Measurements from ENCODE around the gene PDE8A.

PDE8A gene, protein sequence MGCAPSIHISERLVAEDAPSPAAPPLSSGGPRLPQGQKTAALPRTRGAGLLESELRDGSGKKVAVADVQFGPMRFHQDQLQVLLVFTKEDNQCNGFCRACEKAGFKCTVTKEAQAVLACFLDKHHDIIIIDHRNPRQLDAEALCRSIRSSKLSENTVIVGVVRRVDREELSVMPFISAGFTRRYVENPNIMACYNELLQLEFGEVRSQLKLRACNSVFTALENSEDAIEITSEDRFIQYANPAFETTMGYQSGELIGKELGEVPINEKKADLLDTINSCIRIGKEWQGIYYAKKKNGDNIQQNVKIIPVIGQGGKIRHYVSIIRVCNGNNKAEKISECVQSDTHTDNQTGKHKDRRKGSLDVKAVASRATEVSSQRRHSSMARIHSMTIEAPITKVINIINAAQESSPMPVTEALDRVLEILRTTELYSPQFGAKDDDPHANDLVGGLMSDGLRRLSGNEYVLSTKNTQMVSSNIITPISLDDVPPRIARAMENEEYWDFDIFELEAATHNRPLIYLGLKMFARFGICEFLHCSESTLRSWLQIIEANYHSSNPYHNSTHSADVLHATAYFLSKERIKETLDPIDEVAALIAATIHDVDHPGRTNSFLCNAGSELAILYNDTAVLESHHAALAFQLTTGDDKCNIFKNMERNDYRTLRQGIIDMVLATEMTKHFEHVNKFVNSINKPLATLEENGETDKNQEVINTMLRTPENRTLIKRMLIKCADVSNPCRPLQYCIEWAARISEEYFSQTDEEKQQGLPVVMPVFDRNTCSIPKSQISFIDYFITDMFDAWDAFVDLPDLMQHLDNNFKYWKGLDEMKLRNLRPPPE

GRCh38 chr15:84981711-84982300, at the start of gene PDE8A:
Gene PDE8A, plus strand, starts transcription at chr15:84981856. Its CDS starts 307 bp downstream, at chr15:84982163.
- peak; percentile 56 for DNase-seq

DNA sequence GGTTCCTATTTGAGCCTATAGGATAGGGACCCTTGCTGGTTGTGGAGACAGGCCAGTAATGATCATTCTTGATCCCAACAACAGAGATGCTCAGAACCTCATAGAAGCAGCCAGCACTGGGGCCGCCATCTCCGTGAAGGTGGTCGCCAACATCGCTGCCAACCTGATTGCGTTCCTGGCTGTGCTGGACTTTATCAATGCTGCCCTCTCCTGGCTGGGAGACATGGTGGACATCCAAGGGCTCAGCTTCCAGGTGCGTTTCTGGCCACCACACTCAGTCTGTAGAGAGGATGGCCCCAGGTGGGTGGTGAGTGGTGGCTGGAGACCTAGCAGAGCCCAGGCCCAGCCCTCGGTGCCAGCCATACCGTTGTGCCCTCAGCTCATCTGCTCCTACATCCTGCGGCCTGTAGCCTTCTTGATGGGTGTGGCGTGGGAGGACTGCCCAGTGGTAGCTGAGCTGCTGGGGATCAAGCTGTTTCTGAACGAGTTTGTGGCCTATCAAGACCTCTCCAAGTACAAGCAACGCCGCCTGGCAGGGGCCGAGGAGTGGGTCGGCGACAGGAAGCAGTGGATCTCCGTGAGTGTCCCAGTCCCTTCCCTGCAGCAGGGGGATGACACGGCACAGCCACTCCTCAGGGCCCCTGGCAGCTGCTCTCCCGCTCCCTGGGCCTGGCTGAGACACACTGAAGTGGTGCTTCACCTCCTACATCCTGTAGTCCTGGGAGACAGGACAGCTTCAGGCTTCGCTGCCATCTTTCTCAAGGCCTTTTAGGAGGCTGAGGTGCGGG, 46.5 kb upstream of the PDE8A start:
- no peak for DNase-seq

DNA sequence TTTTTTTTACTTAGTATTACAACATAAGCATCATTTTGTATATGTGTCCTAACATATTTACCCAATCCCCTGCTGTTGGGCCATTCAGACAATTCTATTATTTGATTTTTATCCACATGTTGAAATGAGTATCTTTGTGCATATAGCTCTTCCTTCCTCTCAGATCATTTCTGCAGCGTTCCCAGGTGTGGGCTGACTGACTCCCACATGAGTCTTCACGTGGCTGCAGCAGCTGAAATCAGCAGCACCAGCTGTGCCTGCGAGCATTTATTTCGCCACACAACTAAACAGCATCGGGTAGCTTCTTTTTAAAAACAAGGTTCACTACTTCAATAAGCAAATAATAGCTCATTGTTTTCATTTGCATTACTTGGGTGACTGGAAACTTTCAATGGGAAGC, 44.5 kb upstream of the PDE8A start:
- DNase-seq = no peak

GRCh38 chr15:84938726-84939125, 42.9 kb upstream of the PDE8A start:
- DNase-seq = no peak

- no peak for DNase-seq
Observed at GRCh38 chr15:84940399-84940798, 41.3 kb upstream of the PDE8A start.

GRCh38 chr15:84942456-84942855, 39.2 kb upstream of the PDE8A start:
- no peak for DNase-seq

DNA sequence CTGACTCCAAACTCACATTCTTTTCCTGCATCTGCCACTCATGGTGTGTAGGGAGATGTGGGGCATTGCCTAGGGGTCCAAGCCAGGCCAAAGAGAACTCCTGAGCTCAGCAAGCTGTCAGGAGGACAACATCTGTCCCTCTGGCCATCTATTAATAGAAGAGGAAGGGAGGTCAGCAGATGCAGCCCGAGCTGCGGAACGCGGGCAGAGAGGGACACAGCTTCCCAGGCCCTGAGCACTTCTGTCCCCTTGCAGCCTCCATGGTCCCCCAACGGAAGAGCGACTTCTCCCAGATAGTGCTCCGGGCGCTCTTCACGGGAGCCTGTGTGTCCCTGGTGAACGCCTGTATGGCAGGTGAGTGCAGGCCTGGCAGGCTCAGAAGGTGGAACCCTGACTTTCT, 37.3 kb upstream of the PDE8A start:
- DNase-seq = no peak

- DNase-seq = no peak
Observed at GRCh38 chr15:84944861-84945260, 36.8 kb upstream of the PDE8A start.

- DNase-seq = no peak
Observed at GRCh38 chr15:84946772-84947489, 34.7 kb upstream of the PDE8A start.

DNA sequence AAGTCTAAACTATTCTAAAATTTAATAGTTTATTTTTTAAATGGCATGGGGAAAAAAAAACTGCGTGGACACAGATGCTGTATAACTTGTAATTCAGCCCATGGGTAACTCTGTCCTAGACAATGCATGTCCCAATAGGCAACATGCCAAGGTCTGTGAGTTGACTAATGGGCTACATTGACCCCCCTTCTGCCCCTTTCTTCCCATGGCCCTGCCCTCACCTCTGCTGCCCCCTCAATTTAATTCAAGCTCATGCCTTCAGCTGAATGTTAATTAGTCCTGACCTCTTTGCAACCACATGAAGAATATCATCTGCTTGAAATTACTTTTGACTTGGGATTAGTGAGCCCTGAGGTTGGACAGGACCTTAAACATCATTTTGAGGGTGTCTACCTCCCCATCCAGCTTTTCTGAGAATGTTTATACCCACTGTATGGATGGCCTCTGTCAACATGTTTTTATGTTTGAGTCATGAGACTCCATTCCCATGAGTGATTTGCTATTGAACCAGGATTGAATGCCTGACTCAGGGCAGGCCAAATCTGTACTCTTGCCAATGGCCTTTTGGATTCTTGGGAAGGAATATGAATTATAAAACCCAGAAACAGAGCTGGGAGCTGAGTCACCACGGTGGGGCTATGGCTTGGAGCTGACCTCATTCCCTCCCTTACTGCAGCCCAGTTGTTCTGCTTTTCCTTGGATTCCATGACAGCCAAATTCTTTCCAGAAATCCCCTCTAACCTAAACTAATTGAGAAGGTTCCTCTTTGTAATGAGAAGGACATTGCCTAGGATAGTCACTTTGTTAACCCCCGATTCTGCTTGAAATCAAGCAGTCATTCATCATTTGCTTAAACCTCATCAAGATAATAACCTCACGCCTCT, 33.5 kb upstream of the PDE8A start:
- DNase-seq = no peak

DNA sequence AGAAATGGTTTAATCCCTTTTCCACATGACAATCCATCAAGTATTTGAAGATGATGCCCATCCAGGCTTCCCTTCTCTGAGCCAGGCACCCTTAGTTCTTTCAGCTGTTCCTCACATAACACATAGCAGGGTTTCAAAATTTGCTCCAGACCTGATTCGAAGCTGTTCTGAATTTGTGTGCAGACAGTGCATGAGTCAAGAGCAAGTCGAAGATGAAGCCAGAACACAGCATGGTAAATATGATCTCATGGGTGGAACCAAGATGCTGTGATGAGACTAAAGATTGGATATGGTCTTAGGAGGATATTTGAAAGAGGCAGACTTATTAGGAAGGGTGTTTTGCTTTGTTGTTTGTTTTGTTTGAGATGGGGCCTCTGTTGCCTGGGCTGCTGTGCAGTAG, 32.6 kb upstream of the PDE8A start:
- no peak for DNase-seq

GRCh38 chr15:84949845-84950569, 31.6 kb upstream of the PDE8A start:
- no peak for DNase-seq

- DNase-seq = no peak
Observed at GRCh38 chr15:84950570-84951111, 31.0 kb upstream of the PDE8A start.

- no peak for DNase-seq
Observed at GRCh38 chr15:84951736-84952135, 29.9 kb upstream of the PDE8A start.

- no peak for DNase-seq
Observed at GRCh38 chr15:84953136-84953535, 28.5 kb upstream of the PDE8A start.

GRCh38 chr15:84953726-84954125, 27.9 kb upstream of the PDE8A start:
- no peak for DNase-seq

DNA sequence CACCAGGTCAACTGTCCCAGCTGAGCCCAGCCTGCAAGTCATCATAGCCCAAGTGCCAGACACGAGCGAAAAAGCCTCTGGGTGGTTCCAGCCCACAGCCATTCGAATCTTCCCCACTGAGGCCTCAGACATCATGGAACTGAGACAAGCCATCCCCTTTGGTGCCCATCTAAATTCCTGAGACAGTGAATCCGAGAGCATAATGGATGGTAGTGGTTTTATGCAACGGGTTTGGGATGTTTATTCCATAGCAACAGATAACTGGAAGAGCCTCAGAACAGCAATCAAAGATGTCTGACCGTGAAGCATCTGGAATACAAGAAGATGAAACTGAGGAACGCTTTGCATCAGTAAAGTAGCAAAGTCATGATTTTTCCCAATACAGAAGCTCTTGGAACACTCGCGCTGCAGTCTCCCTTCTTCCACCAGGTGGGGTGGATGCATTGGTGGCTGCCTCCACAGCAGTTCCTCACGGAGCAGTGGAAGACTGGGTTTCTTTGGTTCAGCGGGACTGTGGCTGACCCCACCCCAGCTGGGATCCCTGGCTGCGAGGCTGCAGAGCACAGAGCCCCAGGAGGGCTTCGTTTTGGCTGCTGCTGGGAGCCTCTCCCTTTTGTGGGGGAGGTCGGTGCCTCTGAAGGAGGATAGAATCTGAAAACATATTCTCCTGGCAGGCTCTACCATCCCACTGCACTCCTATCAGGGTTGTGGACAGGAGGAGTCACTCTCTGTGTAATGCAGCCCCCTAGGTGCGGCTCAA, 26.4 kb upstream of the PDE8A start:
- peak; percentile 66 for DNase-seq

- no peak for DNase-seq
Observed at GRCh38 chr15:84956199-84956598, 25.5 kb upstream of the PDE8A start.

DNA sequence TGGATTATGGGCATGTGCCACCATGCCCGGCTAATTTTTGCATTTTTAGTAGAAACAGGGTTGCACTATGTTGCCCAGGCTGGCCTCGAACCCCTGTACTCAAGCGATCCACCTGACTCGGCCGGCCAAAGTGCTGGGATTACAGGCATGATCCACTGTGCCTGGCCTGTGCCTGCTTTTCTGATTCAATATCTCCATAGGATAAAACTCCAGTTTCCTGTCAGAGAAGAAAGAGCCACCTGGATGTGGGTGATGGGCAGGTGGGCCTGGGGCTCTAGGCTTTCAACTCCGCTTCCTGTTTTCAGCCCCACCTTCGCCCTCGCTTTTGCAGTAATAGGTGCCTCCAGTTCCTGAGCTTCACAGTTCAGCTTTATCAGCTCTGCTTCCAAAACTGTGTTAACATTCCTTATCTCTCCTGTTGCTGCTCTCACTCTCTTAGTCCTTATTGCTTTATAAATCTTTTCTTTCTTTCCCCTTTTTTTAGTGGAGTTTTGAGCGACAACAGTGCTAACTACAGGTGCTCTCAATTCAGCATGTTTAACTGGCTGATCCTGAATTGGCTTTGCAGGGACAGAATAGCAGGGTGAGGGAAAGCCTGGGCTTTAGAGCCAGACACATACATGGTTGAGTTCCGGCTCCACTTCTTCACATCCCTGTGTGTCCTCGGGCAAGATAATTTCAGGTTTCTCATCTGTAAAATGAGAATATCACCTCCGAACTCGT, 21.1 kb upstream of the PDE8A start:
- DNase-seq = no peak

Data from COR-L47 (cell line).